HUES48 (cell line): Measurements from ENCODE around the gene RELA.
"Not testable (repeated sequence)": the region's sequence is repeated elsewhere in the genome, so short reads cannot be mapped to it uniquely, and the experiment has no call there.

Experiments used
- H3K27ac ChIP-seq: one replicate; pipeline ENCODE4 v1.7.0; 2013; ENCODE audit warnings: low read depth, low read length, inconsistent platforms
- H3K27me3 ChIP-seq: 2 replicates; pipeline ENCODE4 v1.6.1; 2013; ENCODE audit warnings: mild to moderate bottlenecking, low read length; ENCODE audit not compliant: control insufficient read depth, insufficient read depth
- H3K36me3 ChIP-seq: 2 replicates; pipeline ENCODE4 v1.6.1; 2013; ENCODE audit warnings: low read length; ENCODE audit not compliant: control insufficient read depth, insufficient read depth
- H3K4me1 ChIP-seq: 2 replicates; pipeline ENCODE4 v1.6.1; 2013; ENCODE audit warnings: mild to moderate bottlenecking, low read length; ENCODE audit not compliant: control insufficient read depth, insufficient read depth
- H3K4me3 ChIP-seq: 2 replicates; pipeline ENCODE4 v1.5.1; 2013; ENCODE audit warnings: mild to moderate bottlenecking, low read depth, low read length
- H3K9ac ChIP-seq: 2 replicates; pipeline ENCODE4 v1.6.1; 2013; ENCODE audit warnings: mild to moderate bottlenecking, low read depth, low read length, moderate library complexity
- H3K9me3 ChIP-seq: 2 replicates; pipeline ENCODE4 v1.6.1; 2013; ENCODE audit warnings: low read length; ENCODE audit not compliant: control insufficient read depth, insufficient read depth

RELA gene

GRCh38 chr11:65662799-65663638, at the start of gene RELA:
TSS of gene RELA (minus strand) at chr11:65662916. CDS start at chr11:65662832, 84 bp downstream.
- H3K36me3 ChIP-seq: peaks cover 33% of the 10 kb centered on the region

GRCh38 chr11:65711785-65712632, 49.3 kb upstream of the RELA start, which contains the start of gene KAT5:
TSS of gene KAT5 (plus strand) at chr11:65712252. CDS start at chr11:65712268, 16 bp downstream.
- H3K27ac ChIP-seq: peak within 1 kb of the TSS; percentile 99
- peak within 1 kb of the TSS; percentile 92 for H3K4me3 ChIP-seq
- peak within 1 kb of the TSS; percentile 96 for H3K9ac ChIP-seq
- H3K27me3 ChIP-seq: no peaks in the 10 kb centered on the region
- peaks cover 40% of the 10 kb centered on the region for H3K36me3 ChIP-seq
- no peaks in the 10 kb centered on the region for H3K4me1 ChIP-seq
- no peaks in the 10 kb centered on the region for H3K9me3 ChIP-seq

More at GRCh38 chr11:65662799-65663638, at the start of gene RELA:
- H3K27me3 ChIP-seq: no peaks in the 10 kb centered on the region
- H3K9ac ChIP-seq: peak within 1 kb of the TSS; percentile 80
- H3K9me3 ChIP-seq: no peaks in the 10 kb centered on the region
- H3K27ac ChIP-seq: peak within 1 kb of the TSS; percentile 98
- peak within 1 kb of the TSS; percentile 90 for H3K4me3 ChIP-seq
- H3K4me1 ChIP-seq: 0 out of 2 replicates have a peak, but pooled peaks cover 3% of the 10 kb centered on the region

GRCh38 chr11:65710421-65710820, 47.7 kb upstream of the RELA start:
- Histone ChIP-seq H3K9me3 (no peaks in the 10 kb centered on the region), H3K9ac (no peak overlapping the region), H3K27ac (no peak overlapping the region), H3K36me3 (peaks cover 25% of the 10 kb centered on the region), H3K27me3 (no peaks in the 10 kb centered on the region), H3K4me3 (no peak overlapping the region), H3K4me1 (no peaks in the 10 kb centered on the region)

GRCh38 chr11:65709661-65710060, 46.9 kb upstream of the RELA start:
- Histone ChIP-seq H3K27ac (no peak overlapping the region), H3K36me3 (peaks cover 18% of the 10 kb centered on the region), H3K4me3 (no peak overlapping the region), H3K4me1 (no peaks in the 10 kb centered on the region), H3K27me3 (no peaks in the 10 kb centered on the region), H3K9me3 (no peaks in the 10 kb centered on the region), H3K9ac (no peak overlapping the region)

GRCh38 chr11:65708451-65708850, 45.7 kb upstream of the RELA start:
- H3K9me3 ChIP-seq: no peaks in the 10 kb centered on the region
- no peaks in the 10 kb centered on the region for H3K4me1 ChIP-seq
- H3K27ac ChIP-seq: no peak overlapping the region
- H3K9ac ChIP-seq: no peak overlapping the region
- no peaks in the 10 kb centered on the region for H3K27me3 ChIP-seq
- H3K4me3 ChIP-seq: no peak overlapping the region
- peaks cover 6% of the 10 kb centered on the region for H3K36me3 ChIP-seq

GRCh38 chr11:65707002-65707401, 44.3 kb upstream of the RELA start:
- H3K27me3 ChIP-seq, H3K4me3 ChIP-seq, H3K9me3 ChIP-seq, H3K27ac ChIP-seq, H3K9ac ChIP-seq, H3K36me3 ChIP-seq, H3K4me1 ChIP-seq: not testable (repeated sequence)

- H3K4me1 ChIP-seq, H3K27me3 ChIP-seq, H3K36me3 ChIP-seq, H3K27ac ChIP-seq, H3K4me3 ChIP-seq, H3K9me3 ChIP-seq, H3K9ac ChIP-seq: not testable (repeated sequence)
Measured at GRCh38 chr11:65706303-65706763, 43.6 kb upstream of the RELA start.

GRCh38 chr11:65703846-65704245, 41.1 kb upstream of the RELA start:
- no peak overlapping the region for H3K4me3 ChIP-seq
- H3K4me1 ChIP-seq: no peaks in the 10 kb centered on the region
- no peaks in the 10 kb centered on the region for H3K36me3 ChIP-seq
- H3K27me3 ChIP-seq: no peaks in the 10 kb centered on the region; the same call in 1 of the 2 replicates
- H3K9ac ChIP-seq: no peak overlapping the region
- no peaks in the 10 kb centered on the region; the same call in 1 of the 2 replicates for H3K9me3 ChIP-seq
- H3K27ac ChIP-seq: no peak overlapping the region

- Histone ChIP-seq H3K4me3 (no peak overlapping the region), H3K27ac (no peak overlapping the region), H3K4me1 (no peaks in the 10 kb centered on the region), H3K9ac (no peak overlapping the region), H3K27me3 (no peaks in the 10 kb centered on the region; the same call in 1 of the 2 replicates), H3K36me3 (no peaks in the 10 kb centered on the region), H3K9me3 (no peaks in the 10 kb centered on the region; the same call in 1 of the 2 replicates)
Measured at GRCh38 chr11:65701686-65702085, 39.0 kb upstream of the RELA start.

- no peaks in the 10 kb centered on the region; the same call in 1 of the 2 replicates for H3K27me3 ChIP-seq
- H3K27ac ChIP-seq: no peak overlapping the region
- H3K4me1 ChIP-seq: no peaks in the 10 kb centered on the region
- no peaks in the 10 kb centered on the region for H3K36me3 ChIP-seq
- no peak overlapping the region for H3K4me3 ChIP-seq
- H3K9ac ChIP-seq: no peak overlapping the region
- no peaks in the 10 kb centered on the region; the same call in 1 of the 2 replicates for H3K9me3 ChIP-seq
Measured at GRCh38 chr11:65700399-65700798, 37.7 kb upstream of the RELA start.
